ENCODE results near the gene CCDC85B. TPM values are rescaled to one million over a fixed set of nuclear protein-coding genes. Genes with fewer than 3 reads are reported as not detected.

The CCDC85B gene
- total and polyA plus RNA-seq, 2 of the 13 experiments (the other 11 are each of a cell fraction or from before 2014, with no cell fraction given) = 8.2 to 19.5 TPM

DNA sequence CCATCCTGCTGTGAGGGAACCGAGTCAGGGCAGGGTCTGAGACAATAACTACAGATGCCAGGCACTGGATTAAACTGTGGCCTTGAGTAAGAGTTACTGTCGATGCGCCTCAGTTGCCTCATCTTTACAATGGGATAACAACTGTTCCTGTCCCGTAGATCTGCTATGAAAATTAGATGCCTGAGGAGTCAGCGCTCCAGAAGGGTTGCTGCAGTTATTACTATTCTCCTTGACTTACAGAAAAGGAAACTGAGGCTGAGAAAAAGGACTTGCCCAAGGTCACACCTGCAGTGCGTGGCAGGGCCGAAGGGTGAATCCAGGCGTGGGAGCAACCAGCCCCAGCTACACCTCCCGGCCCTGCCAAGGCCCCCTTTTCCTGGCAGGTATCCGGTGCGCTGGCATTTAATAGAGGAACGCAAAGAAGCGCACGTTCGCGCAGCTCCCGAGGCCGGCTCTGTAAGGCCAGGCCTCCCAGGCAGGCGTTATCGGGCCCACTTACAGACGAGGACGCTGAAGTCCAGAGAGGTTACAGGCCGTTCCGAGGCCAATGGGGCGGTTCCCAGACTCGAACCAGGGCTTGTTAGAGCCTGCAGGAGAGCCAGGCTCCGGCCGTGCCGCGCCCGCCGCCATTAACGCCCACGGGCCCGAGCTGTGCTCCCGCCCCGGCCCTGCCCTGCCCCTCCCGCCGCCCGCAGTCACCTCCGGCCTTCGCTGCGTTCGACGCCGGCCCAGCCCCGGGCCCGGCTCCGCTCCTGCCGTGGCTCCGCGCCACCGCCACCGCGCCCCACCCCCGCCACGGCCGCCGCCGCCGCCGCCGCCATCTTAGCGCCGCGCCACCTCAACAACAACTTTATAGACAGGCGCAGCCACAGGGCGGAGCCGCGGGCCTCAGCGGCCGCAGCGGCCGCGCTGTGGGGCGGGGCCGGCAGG, 28.0 kb downstream of the CCDC85B start, which contains the start of gene C11orf68 (continued):
- TF ChIP-seq ZNF709 (CRISPR knock-in tag; IDR thresholded peaks at IDR 0.05) (peak; percentile 35; the same call in 1 of the 2 replicates), YY1 (IDR thresholded peaks at IDR 0.05; ENCODE audit: insufficient read depth, insufficient replicate concordance, low read depth, low read length) (peak; percentile 95), NFKB2 (CRISPR knock-in tag; IDR thresholded peaks at IDR 0.05; ENCODE audit: borderline replicate concordance) (0 out of 2 replicates have a peak, but pooled peaks have one; percentile 57), ZNF431 (CRISPR knock-in tag; IDR thresholded peaks at IDR 0.05; ENCODE audit: borderline replicate concordance, low read depth) (no peak), MLLT10 (CRISPR knock-in tag; IDR thresholded peaks at IDR 0.05) (no peak), NR3C1 (CRISPR knock-in tag; IDR thresholded peaks at IDR 0.05) (no peak), SP4 (CRISPR knock-in tag; IDR thresholded peaks at IDR 0.05) (no peak), ZNF549 (CRISPR knock-in tag; IDR thresholded peaks at IDR 0.05) (no peak), MED13 (CRISPR knock-in tag; IDR thresholded peaks at IDR 0.05) (no peak), ZNF614 (CRISPR knock-in tag; IDR thresholded peaks at IDR 0.05; ENCODE audit: borderline replicate concordance) (no peak), ZNF883 (CRISPR knock-in tag; IDR thresholded peaks at IDR 0.05; ENCODE audit: not compliant biosample characterization) (peak; percentile 8), ZNF224 (CRISPR knock-in tag; IDR thresholded peaks at IDR 0.05) (no peak; the same call in 1 of the 2 replicates), ZNF703 (CRISPR knock-in tag; IDR thresholded peaks at IDR 0.05; ENCODE audit: borderline replicate concordance) (no peak), CENPX (CRISPR knock-in tag; IDR thresholded peaks at IDR 0.05) (no peak), NR1H2 (CRISPR knock-in tag; IDR thresholded peaks at IDR 0.05; ENCODE audit: borderline replicate concordance, low read depth) (no peak), POGZ (CRISPR knock-in tag; IDR thresholded peaks at IDR 0.05) (no peak)
- TF ChIP-seq, protein P1, sequence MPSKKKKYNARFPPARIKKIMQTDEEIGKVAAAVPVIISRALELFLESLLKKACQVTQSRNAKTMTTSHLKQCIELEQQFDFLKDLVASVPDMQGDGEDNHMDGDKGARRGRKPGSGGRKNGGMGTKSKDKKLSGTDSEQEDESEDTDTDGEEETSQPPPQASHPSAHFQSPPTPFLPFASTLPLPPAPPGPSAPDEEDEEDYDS (CRISPR knock-in tag; IDR thresholded peaks at IDR 0.05) = peak; percentile 85; the same call in 1 of the 2 replicates
- TF ChIP-seq, protein P2, sequence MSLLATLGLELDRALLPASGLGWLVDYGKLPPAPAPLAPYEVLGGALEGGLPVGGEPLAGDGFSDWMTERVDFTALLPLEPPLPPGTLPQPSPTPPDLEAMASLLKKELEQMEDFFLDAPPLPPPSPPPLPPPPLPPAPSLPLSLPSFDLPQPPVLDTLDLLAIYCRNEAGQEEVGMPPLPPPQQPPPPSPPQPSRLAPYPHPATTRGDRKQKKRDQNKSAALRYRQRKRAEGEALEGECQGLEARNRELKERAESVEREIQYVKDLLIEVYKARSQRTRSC (CRISPR knock-in tag; IDR thresholded peaks at IDR 0.05; ENCODE audit: low read depth) = no peak
- TF ChIP-seq, protein P3, sequence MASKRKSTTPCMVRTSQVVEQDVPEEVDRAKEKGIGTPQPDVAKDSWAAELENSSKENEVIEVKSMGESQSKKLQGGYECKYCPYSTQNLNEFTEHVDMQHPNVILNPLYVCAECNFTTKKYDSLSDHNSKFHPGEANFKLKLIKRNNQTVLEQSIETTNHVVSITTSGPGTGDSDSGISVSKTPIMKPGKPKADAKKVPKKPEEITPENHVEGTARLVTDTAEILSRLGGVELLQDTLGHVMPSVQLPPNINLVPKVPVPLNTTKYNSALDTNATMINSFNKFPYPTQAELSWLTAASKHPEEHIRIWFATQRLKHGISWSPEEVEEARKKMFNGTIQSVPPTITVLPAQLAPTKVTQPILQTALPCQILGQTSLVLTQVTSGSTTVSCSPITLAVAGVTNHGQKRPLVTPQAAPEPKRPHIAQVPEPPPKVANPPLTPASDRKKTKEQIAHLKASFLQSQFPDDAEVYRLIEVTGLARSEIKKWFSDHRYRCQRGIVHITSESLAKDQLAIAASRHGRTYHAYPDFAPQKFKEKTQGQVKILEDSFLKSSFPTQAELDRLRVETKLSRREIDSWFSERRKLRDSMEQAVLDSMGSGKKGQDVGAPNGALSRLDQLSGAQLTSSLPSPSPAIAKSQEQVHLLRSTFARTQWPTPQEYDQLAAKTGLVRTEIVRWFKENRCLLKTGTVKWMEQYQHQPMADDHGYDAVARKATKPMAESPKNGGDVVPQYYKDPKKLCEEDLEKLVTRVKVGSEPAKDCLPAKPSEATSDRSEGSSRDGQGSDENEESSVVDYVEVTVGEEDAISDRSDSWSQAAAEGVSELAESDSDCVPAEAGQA (IDR thresholded peaks at IDR 0.05; ENCODE audit: low read depth) = peak; percentile 73; the same call in 1 of the 2 replicates
- TF ChIP-seq, protein P3 (CRISPR knock-in tag; IDR thresholded peaks at IDR 0.05; ENCODE audit: borderline replicate concordance) = no peak
- TF ChIP-seq, protein P4, sequence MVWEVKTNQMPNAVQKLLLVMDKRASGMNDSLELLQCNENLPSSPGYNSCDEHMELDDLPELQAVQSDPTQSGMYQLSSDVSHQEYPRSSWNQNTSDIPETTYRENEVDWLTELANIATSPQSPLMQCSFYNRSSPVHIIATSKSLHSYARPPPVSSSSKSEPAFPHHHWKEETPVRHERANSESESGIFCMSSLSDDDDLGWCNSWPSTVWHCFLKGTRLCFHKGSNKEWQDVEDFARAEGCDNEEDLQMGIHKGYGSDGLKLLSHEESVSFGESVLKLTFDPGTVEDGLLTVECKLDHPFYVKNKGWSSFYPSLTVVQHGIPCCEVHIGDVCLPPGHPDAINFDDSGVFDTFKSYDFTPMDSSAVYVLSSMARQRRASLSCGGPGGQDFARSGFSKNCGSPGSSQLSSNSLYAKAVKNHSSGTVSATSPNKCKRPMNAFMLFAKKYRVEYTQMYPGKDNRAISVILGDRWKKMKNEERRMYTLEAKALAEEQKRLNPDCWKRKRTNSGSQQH (CRISPR knock-in tag; IDR thresholded peaks at IDR 0.05; ENCODE audit: low read depth) = no peak

All from HepG2 (cell line).